GM12878 (cell line): ENCODE measurements around the gene AMPD3.

Source experiments
- CHD1 ChIP-seq: IDR thresholded peaks from 2 replicates; pipeline ENCODE4 v1.6.1; 2012; ENCODE audit warnings: low read depth, low read length, improper control_type of control experiment
- CTCF ChIP-seq, 3 experiments: IDR thresholded peaks in 2 of 3; conservative IDR thresholded peaks in 1 of 3; 2 replicates each; pipeline ENCODE4 v1.5.1; 2011; ENCODE audit warnings: low read depth in 3 of 3, low read length in 3 of 3, mild to moderate bottlenecking in 3 of 3, control low read depth in 2 of 3, moderate library complexity in 2 of 3, inconsistent platforms in 1 of 3, mixed read lengths in 1 of 3; ENCODE audit not compliant: control insufficient read depth in 2 of 3, insufficient read depth in 1 of 3; ENCODE audit errors: extremely low read depth in 1 of 3
- EZH2 ChIP-seq: IDR thresholded peaks from 2 replicates; pipeline ENCODE4 v1.6.1; 2012; ENCODE audit warnings: low read depth, mild to moderate bottlenecking, control low read depth, inconsistent platforms, low read length, borderline replicate concordance; ENCODE audit not compliant: control insufficient read depth
- KLF5 ChIP-seq: fragments of 450-650 bp; IDR thresholded peaks from 2 replicates; pipeline ENCODE4 v1.6.1; 2014; ENCODE audit warnings: mild to moderate bottlenecking; ENCODE audit not compliant: partially characterized antibody
- YY1 ChIP-seq: IDR thresholded peaks from 2 replicates; pipeline ENCODE4 v1.6.1; 2011; ENCODE audit warnings: low read depth, mild to moderate bottlenecking, low read length
- ZBTB11 ChIP-seq: fragments of 450-650 bp; formaldehyde crosslinking; IDR thresholded peaks from 2 replicates; pipeline ENCODE4 v1.5.0; 2022; ENCODE audit warnings: mild to moderate bottlenecking, missing genetic modification characterization
- TF ChIP-seq, protein P1 (sequence below): IDR thresholded peaks from 2 replicates; pipeline ENCODE4 v1.6.1; 2012; ENCODE audit warnings: mild to moderate bottlenecking, low read depth, low read length
- TF ChIP-seq, protein P2 (sequence below): IDR thresholded peaks from 2 replicates; pipeline ENCODE4 v1.6.1; 2012; ENCODE audit warnings: low read depth, low read length, improper control_type of control experiment

DNA sequence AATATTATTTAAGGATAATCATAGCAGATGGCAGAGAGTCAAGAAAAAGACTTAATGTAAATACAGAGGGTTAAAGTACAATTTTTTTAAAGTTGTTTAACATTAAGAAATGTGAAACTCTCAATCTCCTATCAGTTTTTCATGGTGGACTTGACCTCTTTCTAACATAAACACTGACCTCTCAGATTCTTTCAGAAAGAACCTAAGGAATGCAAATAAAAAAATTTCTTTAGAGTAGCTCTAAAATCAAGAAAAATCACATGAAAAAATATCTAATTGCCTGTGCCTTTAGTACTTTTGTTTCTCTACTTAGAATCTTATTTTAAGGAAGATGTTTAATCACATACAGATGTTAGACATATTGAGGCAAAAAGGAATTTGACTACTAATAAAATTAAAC is 73.1 kb downstream of the AMPD3 start:
- no peak for TF ChIP-seq YY1
- TF ChIP-seq, protein P1, sequence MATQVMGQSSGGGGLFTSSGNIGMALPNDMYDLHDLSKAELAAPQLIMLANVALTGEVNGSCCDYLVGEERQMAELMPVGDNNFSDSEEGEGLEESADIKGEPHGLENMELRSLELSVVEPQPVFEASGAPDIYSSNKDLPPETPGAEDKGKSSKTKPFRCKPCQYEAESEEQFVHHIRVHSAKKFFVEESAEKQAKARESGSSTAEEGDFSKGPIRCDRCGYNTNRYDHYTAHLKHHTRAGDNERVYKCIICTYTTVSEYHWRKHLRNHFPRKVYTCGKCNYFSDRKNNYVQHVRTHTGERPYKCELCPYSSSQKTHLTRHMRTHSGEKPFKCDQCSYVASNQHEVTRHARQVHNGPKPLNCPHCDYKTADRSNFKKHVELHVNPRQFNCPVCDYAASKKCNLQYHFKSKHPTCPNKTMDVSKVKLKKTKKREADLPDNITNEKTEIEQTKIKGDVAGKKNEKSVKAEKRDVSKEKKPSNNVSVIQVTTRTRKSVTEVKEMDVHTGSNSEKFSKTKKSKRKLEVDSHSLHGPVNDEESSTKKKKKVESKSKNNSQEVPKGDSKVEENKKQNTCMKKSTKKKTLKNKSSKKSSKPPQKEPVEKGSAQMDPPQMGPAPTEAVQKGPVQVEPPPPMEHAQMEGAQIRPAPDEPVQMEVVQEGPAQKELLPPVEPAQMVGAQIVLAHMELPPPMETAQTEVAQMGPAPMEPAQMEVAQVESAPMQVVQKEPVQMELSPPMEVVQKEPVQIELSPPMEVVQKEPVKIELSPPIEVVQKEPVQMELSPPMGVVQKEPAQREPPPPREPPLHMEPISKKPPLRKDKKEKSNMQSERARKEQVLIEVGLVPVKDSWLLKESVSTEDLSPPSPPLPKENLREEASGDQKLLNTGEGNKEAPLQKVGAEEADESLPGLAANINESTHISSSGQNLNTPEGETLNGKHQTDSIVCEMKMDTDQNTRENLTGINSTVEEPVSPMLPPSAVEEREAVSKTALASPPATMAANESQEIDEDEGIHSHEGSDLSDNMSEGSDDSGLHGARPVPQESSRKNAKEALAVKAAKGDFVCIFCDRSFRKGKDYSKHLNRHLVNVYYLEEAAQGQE = no peak
- TF ChIP-seq ZBTB11 (CRISPR knock-in tag) = no peak
- TF ChIP-seq EZH2 = no peak
- TF ChIP-seq, protein P2, sequence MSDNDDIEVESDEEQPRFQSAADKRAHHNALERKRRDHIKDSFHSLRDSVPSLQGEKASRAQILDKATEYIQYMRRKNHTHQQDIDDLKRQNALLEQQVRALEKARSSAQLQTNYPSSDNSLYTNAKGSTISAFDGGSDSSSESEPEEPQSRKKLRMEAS = no peak
- no peak for TF ChIP-seq CTCF (IDR thresholded peaks at IDR 0.05 in 2 of 3, conservative IDR thresholded peaks at IDR 0.05 in 1 of 3; ENCODE audit: control insufficient read depth in 2 of 3, extremely low read depth in 1 of 3, insufficient read depth in 1 of 3, low read depth in 3 of 3, low read length in 3 of 3)
- no peak for TF ChIP-seq KLF5
- no peak for TF ChIP-seq CHD1
